GM12801 (cell line): Measurements from ENCODE around the gene TCAIM.

Source experiments
- TF ChIP-seq, protein P1 (sequence below): IDR thresholded peaks from one replicate; pipeline ENCODE4 v1.5.1; 2011; ENCODE audit warnings: control low read depth; ENCODE audit not compliant: insufficient read length; ENCODE audit errors: extremely low read depth

Gene TCAIM

DNA sequence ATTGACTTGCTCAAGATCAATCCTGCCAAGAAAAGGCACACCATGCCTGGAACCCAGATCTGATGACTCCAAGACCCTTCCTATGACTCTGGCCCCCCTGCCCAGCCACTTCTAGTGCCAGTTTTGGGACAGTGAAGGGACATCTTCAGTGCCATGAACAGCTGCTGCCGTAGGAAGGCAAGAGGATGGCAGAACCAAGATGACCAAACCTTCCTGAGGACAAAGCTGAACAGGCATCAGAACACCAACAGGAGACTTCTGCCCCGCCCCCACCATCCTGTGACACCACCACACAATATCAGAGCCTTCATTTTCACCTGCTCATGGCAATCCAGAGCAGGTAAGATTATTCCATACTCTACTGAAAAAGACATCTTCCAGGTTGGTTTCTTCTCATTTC lies 105.9 kb downstream of the TCAIM start:
- TF ChIP-seq, protein P1, sequence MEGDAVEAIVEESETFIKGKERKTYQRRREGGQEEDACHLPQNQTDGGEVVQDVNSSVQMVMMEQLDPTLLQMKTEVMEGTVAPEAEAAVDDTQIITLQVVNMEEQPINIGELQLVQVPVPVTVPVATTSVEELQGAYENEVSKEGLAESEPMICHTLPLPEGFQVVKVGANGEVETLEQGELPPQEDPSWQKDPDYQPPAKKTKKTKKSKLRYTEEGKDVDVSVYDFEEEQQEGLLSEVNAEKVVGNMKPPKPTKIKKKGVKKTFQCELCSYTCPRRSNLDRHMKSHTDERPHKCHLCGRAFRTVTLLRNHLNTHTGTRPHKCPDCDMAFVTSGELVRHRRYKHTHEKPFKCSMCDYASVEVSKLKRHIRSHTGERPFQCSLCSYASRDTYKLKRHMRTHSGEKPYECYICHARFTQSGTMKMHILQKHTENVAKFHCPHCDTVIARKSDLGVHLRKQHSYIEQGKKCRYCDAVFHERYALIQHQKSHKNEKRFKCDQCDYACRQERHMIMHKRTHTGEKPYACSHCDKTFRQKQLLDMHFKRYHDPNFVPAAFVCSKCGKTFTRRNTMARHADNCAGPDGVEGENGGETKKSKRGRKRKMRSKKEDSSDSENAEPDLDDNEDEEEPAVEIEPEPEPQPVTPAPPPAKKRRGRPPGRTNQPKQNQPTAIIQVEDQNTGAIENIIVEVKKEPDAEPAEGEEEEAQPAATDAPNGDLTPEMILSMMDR: no peak

- TF ChIP-seq, protein P1: no peak
Measured at GRCh38 chr3:44444896-44445691, 106.5 kb downstream of the TCAIM start.

DNA sequence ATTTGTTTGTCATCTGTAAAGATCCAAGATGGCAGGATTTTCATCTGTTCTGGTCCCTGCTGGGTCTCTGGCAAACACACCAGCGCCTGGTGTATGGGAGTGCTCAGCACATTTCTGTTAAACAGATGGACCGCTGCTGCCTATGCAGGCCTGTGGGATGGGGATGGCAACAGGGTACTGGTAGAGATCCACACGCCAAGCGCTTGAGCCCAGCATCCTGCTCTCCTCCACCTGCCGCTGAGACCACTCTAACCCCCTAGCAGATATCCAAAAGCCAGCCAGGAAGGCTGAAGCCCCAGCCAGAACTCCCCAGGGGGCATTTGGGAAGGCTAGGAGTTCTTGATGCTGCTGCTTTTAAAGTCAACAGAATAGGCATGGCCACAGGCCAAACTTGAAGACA lies 107.2 kb downstream of the TCAIM start:
- TF ChIP-seq, protein P1: no peak

GRCh38 chr3:44446929-44447328 lies 108.4 kb downstream of the TCAIM start:
- TF ChIP-seq, protein P1: no peak

DNA sequence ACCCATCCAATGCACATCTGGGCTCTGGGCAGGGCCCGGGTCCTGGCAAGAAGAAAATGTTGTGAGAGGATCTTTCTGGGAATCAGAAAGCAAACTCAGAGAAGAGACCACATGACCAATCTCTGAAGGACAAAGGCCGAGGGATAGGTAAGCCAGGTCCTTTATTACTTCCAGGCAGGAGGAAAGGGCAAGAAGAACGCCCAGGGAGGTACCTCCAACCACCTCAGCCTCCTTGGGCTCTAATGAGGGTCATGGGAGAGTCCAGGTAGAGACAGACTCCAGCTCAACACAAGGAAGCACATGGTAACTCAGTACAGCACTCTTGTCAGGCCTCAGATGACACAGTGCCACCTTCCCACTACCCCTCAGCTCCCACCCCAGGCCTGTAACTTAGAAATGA lies 112.9 kb downstream of the TCAIM start:
- TF ChIP-seq, protein P1: no peak

GRCh38 chr3:44454258-44454657 lies 115.7 kb downstream of the TCAIM start:
- TF ChIP-seq, protein P1: no peak

GRCh38 chr3:44455318-44455717 lies 116.8 kb downstream of the TCAIM start:
- TF ChIP-seq, protein P1: no peak
